ENCODE measurements around the gene SHB.

GRCh38 chr9:38042626-38043357 lies 26.2 kb downstream of the SHB start:
- TF ChIP-seq CTCF (IDR thresholded peaks at IDR 0.05) (no peak), POLR2A (IDR thresholded peaks at IDR 0.05) (no peak)
